ENCODE data around the gene GLIS2.

GRCh38 chr16:4272114-4272956 lies 43.5 kb upstream of the GLIS2 start:
- TF ChIP-seq GATA2 (IDR thresholded peaks at IDR 0.05; ENCODE audit: low read depth, low read length): no peak
- no peak for TF ChIP-seq GATA3 (IDR thresholded peaks at IDR 0.05; ENCODE audit: low read depth, low read length)

Data from SH-SY5Y (cell line).